GM21825 (cell line): ENCODE measurements around the gene FAM151B.

Experiments
- ATAC-seq: cut with Tn5 transposase; IDR thresholded peaks from one replicate; pipeline ENCODE4 v1.9.1; 2021; ENCODE audit warnings: mild to moderate bottlenecking, moderate library complexity; ENCODE audit not compliant: unreplicated experiment

The FAM151B gene

GRCh38 chr5:80502800-80503199 is 14.9 kb downstream of the FAM151B start:
- no peak for ATAC-seq

- no peak for ATAC-seq
Measured at GRCh38 chr5:80503641-80504040, 15.7 kb downstream of the FAM151B start.

- ATAC-seq = no peak
Measured at GRCh38 chr5:80504833-80505232, 16.9 kb downstream of the FAM151B start.

GRCh38 chr5:80507663-80508062 is 19.8 kb downstream of the FAM151B start:
- ATAC-seq = no peak

GRCh38 chr5:80508844-80509243 is 20.9 kb downstream of the FAM151B start:
- ATAC-seq = no peak

GRCh38 chr5:80509362-80509761 is 21.5 kb downstream of the FAM151B start:
- ATAC-seq = no peak

GRCh38 chr5:80516826-80517225 is 28.9 kb downstream of the FAM151B start:
- ATAC-seq = peak; percentile 52

- ATAC-seq = no peak
Measured at GRCh38 chr5:80540691-80541090, 52.8 kb downstream of the FAM151B start.

- ATAC-seq = no peak
Measured at GRCh38 chr5:80541392-80541791, 53.5 kb downstream of the FAM151B start.

- no peak for ATAC-seq
Measured at GRCh38 chr5:80554646-80555045, 66.7 kb downstream of the FAM151B start.

GRCh38 chr5:80555099-80555498 is 67.2 kb downstream of the FAM151B start:
- ATAC-seq = no peak

- no peak for ATAC-seq
Measured at GRCh38 chr5:80559244-80559643, 71.3 kb downstream of the FAM151B start.

GRCh38 chr5:80565330-80565729 is 77.4 kb downstream of the FAM151B start:
- no peak for ATAC-seq

- ATAC-seq = no peak
Measured at GRCh38 chr5:80566711-80567259, 78.9 kb downstream of the FAM151B start.

GRCh38 chr5:80568251-80568650 is 80.4 kb downstream of the FAM151B start:
- no peak for ATAC-seq

- no peak for ATAC-seq
Measured at GRCh38 chr5:80569086-80569960, 81.4 kb downstream of the FAM151B start.

- ATAC-seq = no peak
Measured at GRCh38 chr5:80569961-80570786, 82.3 kb downstream of the FAM151B start, which contains the start of gene ANKRD34B. TSS of gene ANKRD34B (minus strand) at chr5:80570280. CDS start at chr5:80560019, 10,261 bp downstream.

- no peak for ATAC-seq
Measured at GRCh38 chr5:80573062-80573461, 85.2 kb downstream of the FAM151B start.

- no peak for ATAC-seq
Measured at GRCh38 chr5:80576383-80576782, 88.5 kb downstream of the FAM151B start.

GRCh38 chr5:80577707-80578106 is 89.8 kb downstream of the FAM151B start:
- no peak for ATAC-seq

GRCh38 chr5:80579050-80579449 is 91.2 kb downstream of the FAM151B start:
- no peak for ATAC-seq
